Activated T-helper 1 cell treated with Interleukin-2 at 50 U/mL for 16 hours (primary cell): ENCODE data around the gene CCR2.
"Not testable (repeated sequence)": the region's sequence is repeated elsewhere in the genome, so short reads cannot be mapped to it uniquely, and the experiment has no call there.

Source experiments
- DNase-seq: peaks from one replicate; pipeline ENCODE4 v3.0.0-alpha.2; 2020; ENCODE audit warnings: low read depth

CCR2 gene

DNA sequence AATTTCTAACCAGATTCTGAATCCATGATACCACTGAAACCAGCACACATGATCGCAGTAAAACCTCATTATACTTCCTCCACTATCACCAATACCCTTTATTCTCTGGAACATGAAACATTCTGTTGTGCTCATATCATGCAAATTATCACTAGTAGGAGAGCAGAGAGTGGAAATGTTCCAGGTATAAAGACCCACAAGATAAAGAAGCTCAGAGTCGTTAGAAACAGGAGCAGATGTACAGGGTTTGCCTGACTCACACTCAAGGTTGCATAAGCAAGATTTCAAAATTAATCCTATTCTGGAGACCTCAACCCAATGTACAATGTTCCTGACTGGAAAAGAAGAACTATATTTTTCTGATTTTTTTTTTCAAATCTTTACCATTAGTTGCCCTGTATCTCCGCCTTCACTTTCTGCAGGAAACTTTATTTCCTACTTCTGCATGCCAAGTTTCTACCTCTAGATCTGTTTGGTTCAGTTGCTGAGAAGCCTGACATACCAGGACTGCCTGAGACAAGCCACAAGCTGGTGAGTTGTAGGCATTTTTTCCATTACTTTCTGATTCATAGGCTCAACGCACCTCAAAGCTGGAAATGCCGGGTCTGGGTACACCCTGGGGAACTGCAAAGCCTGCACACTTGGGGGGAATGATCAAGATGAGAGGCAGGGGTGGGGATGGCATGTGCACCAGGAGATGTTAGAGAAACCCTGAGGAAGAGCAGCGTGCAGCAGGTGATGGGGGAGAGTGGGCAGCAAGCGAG, at the start of gene CCR2:
CCR2 (plus strand) TSS at position 465 of the 764 bp plus-strand sequence. CDS start 3,417 bp downstream, outside the sequence.
- DNase-seq: no peak

- DNase-seq: no peak
Observed at GRCh38 chr3:46304739-46305138, 49.2 kb upstream of the CCR2 start.

- DNase-seq: no peak
Observed at GRCh38 chr3:46312991-46313390, 40.9 kb upstream of the CCR2 start.

GRCh38 chr3:46314517-46314916, 39.4 kb upstream of the CCR2 start:
- no peak for DNase-seq

- no peak for DNase-seq
Observed at GRCh38 chr3:46316206-46316605, 37.7 kb upstream of the CCR2 start.

DNA sequence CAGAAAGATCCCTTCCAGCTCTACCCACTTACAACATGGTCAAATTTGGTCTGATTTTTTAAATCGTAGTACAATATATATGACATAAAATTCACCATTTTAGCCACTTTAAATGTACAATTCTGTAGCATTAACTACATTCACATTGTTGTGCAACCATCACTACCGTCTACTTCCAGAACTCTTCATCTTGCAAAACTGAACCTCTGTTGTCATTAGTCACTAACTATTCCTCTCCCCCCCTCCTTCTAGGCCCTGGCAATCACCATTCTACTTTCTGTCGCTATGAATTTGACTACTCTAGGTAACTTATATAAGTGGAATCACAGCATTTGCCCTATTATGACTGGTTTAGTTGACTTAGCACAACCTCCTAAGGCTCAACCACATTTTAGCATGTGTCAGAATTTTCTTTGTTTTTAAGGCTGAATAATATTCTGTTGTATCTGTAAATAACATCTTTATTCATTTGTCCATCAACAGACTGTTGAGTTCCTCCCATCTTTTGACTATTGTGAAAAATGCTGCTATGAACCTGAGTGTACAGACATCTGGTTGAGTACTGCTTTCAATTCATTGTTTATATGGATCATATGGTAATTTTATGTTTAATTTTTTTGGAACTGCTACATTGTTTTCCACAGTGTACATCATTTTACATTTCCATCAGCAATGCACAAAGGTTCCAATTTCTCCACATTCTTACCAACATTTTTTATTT, 35.5 kb upstream of the CCR2 start:
- no peak for DNase-seq

GRCh38 chr3:46321461-46322104, 32.3 kb upstream of the CCR2 start:
- no peak for DNase-seq

GRCh38 chr3:46324036-46324435, 29.9 kb upstream of the CCR2 start:
- DNase-seq: no peak

DNA sequence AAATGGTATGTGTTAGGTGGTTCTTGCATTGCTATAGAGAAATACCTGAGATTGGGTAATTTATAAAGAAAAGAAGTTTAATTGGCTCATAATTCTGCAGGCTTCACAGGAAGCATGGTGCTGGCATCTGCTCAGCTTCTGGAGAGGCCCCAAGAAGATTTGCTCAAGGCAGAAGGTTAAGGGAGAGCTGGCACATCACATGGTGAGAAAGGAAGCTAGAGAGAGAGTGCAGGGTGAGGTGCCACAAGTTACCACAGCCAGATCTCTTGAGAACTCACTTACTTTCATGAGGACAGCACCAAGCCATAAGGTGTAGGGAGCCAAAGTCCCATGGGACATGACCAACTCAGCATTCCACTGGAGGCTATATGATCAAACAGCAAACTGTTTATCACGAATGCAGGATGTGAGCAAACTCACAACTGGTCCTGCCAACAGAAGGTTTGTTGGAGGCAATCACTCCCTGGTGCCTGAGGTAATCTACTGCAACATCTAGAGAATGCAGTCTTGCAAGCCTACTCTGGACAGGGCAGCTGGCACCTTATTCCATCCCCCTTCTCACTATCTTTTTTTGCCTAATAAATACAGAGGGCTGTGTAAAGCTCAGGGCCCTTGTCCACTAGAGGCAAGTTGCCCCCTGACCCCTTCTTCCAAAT, 28.1 kb upstream of the CCR2 start:
- no peak for DNase-seq

DNA sequence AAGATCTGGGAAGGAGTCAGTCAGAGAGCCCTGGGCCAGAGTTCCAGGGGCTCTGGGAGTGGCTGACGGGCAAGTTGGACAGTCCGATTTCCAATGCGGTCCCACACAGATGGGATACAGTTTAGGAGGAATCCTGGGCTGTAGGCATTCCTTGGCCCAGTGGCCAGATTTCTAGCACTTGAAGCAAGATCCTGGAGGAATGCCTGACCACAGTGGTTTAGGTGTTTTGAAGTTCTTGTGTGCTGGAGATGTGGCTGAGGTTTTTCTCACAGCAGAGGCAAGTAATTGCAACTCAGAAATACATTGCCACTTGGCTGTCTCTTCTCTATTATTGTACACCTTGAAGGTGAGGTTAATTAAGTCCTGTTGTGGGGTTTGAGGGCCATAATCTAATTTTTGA, 23.2 kb upstream of the CCR2 start:
- DNase-seq: not testable (repeated sequence)

- no peak for DNase-seq
Observed at GRCh38 chr3:46334741-46335478, 19.0 kb upstream of the CCR2 start.

DNA sequence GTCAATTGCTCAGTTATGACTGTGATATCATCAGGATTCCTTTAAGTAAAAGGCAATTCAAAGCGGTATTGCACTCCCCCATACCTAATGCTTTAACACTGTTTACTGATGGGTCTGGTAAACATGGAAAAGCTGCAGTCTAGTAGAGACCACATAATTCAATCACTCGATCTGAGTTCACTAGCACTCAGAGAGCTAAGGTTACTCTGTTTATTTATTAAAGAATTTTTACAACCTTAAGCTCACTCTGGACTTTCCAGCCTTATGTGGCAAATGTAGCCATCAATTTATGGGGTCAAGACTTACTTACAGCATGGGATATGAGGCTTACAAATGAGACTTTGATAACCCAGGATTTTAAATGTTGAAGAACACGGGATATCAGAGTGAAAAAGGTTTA, 18.4 kb upstream of the CCR2 start:
- DNase-seq: no peak

- DNase-seq: no peak
Observed at GRCh38 chr3:46337911-46338310, 16.0 kb upstream of the CCR2 start.

DNA sequence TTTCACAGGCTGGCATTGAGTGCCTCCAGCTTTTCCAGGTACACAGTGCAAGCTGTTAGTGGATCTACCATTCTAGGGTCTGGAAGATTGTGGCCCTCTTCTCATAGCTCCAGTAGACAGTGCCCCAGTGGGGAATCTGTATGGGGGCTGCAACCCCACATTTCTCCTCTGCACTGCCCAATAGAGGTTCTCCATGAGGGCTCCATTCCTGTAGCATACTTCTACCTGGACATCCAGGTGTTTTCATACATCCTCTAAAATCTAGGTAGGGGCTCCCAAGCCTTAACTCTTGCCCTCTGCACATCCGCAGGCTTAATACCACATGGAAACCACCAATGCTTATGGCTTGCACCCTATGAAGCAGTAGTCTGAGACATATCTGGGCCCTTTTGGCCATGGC, 15.1 kb upstream of the CCR2 start:
- no peak for DNase-seq

GRCh38 chr3:46344476-46344875, 9.4 kb upstream of the CCR2 start:
- no peak for DNase-seq

GRCh38 chr3:46348823-46349482, 5.0 kb upstream of the CCR2 start:
- DNase-seq: no peak

- no peak for DNase-seq
Observed at GRCh38 chr3:46349484-46350261, 4.2 kb upstream of the CCR2 start.

GRCh38 chr3:46350262-46350565, 3.7 kb upstream of the CCR2 start:
- DNase-seq: no peak

DNA sequence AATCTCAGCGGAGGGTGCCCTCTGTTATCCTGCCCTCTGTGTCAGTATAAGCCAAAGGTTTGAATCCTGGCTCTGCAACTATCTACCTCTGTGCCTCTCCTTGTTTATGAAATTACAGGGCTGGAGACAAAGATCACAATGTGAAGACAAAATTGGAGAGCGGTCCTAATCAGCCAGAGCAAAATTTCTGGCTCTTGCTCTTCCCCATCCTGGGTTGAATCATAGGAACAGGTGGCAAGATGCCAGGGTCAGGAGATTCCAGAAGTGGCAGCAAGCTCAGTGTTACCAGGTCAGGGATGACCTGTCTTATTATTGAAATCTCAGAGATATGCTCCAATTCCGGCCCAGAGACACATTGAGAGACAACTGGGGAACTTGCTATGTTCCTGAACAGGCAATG, 2.3 kb upstream of the CCR2 start:
- DNase-seq: no peak

- DNase-seq: no peak
Observed at GRCh38 chr3:46353090-46353489, 821 bp upstream of the CCR2 start.

GRCh38 chr3:46354478-46354877, 567 bp downstream of the CCR2 start:
- DNase-seq: no peak
